Stimulated activated CD8-positive, alpha-beta memory T cell treated with anti-CD3 and anti-CD28 coated beads, Interleukin-12 subunit alpha, Interleukin-12 subunit beta, amount 100 ng/mL, for 24 hours (primary cell): ENCODE measurements around the gene RPP14.
"Not testable (repeated sequence)": the region's sequence is repeated elsewhere in the genome, so short reads cannot be mapped to it uniquely, and the experiment has no call there.

ENCODE experiments used
- DNase-seq: peaks from one replicate; pipeline ENCODE4 v3.0.0-alpha.2; 2020; ENCODE audit errors: extremely low read depth

RPP14 gene

DNA sequence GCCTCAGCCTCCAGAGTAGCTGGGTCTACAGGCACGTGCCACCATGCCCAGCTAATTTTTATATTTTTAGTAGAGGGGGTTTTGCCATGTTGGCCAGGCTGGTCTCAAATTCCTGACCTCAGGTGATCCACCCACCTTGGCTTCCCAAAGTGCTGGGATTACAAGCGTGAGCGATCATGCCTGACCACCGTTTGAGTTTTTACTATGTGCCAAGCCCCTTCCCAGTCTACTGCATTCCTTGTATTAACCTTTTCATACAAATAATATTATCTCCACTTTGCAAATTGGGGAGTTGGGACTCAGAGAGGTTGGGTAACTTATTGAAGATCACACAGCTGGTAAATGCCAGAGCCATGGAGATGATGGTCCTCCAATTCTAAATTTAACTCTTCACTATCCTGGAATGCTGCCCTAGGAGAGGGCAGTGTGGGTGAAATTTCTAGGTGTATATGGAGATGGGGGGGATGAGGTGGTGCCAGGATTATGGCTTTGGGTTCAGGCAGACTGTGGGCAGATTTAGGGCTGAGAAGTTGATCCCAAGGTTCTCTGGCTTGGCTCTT is 25.6 kb downstream of the RPP14 start:
- DNase-seq = no peak

DNA sequence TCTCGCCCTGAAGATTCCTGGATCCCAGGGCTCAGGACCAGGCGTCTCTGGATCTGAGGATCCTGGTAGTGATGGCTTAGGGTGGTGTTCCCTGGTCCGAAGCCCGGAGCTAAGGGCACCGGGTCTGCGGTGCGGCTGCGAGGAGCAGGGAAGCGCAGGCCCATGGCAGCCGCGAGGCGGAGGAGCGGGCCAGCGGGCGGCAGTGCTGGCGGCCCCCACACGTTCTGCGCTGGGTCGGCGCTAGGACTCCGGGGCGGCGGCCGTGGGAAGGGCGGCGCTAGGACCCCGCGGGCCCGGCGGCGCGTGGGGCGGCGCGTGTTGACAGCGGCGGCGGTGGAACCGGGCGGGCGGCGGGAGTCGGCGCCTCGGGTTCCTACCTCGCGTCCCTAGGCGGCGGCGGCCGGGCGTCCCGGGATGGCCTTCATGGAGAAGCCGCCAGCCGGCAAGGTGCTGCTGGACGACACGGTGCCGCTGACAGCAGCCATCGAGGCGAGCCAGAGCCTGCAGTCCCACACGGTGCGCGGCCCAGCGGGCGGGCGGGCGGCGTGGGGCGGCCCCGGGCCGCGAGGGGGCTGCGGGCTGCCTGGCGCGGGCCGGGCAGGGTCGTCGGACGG is 26.6 kb downstream of the RPP14 start, which contains the start of gene PXK:
PXK (plus strand) TSS at position 318 of the 614 bp plus-strand sequence; CDS start at position 415, 97 bp downstream.
- DNase-seq = peak; percentile 53

DNA sequence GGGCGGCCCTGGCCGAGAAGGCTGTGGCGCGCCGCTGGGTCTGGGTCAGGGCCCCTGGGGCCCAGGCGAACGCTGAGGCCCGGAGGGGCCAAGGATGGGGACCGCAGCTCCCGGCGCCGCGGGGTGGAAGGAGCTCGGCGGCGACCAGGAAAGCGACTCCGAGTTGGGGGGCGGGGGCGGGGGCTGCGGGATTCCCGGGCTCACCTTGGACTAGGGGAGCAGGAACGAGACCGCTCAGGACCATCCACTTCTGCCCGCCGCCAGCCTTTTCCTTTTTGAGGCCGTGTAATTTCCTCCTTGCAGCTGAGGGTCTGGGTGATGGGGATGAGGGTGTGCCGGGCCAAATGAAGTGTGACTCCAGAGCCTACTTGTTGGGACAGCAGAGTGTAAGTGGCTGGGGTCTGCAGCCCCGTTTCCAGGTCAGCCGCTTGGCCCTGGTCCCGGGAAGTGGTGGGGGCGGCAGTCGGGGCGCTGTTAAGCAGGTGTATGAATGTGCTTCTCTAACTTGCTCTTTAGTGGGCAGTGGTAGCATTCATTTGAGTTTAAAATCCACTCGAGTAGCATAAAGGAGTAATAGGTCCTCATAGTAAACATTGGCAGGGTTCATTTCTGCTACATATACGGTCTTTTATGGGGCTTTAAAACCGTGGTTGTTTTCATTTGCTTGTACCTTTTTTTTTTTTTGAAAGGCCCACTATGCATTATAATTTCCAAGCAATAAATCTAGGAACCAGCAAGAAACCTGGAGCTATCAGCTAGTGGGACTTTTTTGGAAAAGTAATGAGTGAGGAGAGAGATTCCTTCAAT is 27.4 kb downstream of the RPP14 start:
- DNase-seq = no peak

GRCh38 chr3:58334013-58334321 is 27.9 kb downstream of the RPP14 start:
- no peak for DNase-seq

DNA sequence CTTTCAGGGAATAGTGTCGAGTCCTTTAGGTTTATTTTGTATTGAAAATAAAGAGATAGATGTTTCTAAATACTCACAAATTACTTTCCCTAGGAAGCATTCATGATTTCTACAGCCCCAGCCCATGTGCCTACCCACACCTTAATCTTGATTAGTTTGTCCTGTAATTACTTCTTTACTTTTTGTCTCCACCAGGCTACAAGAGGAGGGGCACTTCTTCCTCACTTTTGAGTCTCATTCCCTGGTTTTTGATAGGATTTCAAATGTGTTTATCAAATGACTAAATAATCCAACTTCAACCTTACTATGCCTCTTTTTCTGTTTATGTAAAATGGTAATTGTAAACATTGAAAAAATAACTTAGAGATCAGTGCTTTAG is 28.4 kb downstream of the RPP14 start:
- DNase-seq = no peak

DNA sequence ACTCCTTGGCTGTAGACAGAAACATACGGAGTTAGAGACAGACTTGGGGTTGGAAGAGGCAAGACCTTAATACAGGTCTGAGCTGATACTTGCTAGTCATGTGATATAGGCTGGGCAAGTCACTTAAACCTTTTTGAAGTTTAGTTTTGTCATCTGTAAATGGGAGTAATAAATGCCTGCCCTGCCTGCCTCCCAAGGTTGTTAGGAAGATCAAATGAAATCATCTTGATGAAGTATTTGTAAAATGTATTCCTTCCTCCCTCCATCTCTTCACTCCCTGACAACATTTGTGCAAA is 29.6 kb downstream of the RPP14 start:
- DNase-seq = no peak

DNA sequence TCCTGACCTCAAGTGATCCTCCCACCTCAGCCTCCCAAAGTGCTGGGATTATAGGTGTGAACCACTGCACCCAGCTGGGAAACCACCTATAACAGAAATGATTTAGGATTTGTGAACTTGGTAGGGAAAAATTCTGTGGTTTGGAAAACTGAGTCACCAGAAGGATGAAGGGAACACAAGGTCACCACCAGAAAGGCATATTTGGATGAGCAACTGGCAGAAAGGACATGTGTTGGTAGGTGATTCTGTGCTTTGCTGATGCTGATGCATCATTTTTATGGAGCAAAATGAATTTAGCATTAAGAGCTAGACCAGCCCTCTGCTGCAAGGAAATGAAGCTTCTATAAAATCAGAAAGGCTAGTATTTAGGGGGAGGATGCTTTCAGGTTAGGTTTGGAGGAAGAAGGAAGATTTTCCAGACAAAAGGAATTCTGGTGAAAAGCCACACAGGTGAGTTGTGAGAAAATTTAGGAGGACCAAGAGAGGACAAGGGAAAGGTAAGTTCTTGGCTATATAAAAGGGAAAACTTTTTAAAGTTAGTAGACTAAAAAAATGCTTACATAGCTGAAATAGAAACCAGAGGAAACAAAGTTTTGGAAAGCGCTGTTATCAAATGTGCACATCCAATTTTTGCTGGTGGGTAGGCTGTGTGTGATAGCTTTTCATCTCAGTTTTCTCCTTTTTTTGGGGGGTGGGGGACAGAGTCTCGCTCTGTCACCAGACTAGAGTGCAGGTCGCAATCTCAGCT is 30.3 kb downstream of the RPP14 start:
- DNase-seq = no peak

DNA sequence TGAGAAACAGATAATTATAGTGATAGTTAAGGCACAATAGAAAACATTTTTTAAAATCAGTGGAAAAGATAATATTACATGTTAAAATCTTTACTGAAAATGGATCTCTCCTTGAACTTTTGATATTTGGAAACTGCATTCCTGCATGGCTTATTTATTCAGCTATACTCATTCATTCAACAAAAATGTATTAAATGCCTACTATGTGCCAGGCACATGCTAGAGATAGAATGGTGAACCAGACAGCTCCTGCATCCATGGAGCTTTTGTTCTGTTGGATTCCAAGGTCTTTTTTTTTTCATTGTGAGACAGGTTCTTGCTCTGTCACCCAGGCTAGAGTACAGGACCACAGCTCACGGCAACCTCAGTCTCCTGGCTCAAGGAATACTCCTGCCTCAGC is 31.1 kb downstream of the RPP14 start:
- DNase-seq = no peak

GRCh38 chr3:58339146-58339545 is 33.1 kb downstream of the RPP14 start:
- not testable (repeated sequence) for DNase-seq

GRCh38 chr3:58340594-58341244 is 34.7 kb downstream of the RPP14 start:
- DNase-seq = no peak

DNA sequence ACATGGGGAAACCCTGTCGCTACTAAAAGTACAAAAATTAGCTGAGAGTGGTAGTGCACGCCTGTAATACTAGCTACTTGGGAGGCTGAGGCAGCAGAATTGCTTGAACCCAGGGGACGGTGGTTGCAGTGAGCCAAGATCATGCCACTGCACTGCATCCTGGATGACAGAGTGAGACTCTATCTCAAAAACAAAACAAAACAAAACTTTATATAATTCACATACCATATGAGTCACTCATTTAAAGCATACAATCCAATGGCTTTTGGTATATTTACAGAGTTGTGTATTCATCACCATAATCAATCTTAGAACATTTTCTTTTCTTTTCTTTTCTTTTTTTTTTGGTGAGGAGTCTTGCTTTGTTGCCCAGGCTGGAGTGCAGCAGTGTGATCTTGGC is 35.3 kb downstream of the RPP14 start:
- DNase-seq = no peak

GRCh38 chr3:58342676-58343075 is 36.6 kb downstream of the RPP14 start:
- no peak for DNase-seq

GRCh38 chr3:58345457-58345856 is 39.4 kb downstream of the RPP14 start:
- DNase-seq = no peak

- no peak for DNase-seq
Measured at GRCh38 chr3:58346368-58346767, 40.3 kb downstream of the RPP14 start.

DNA sequence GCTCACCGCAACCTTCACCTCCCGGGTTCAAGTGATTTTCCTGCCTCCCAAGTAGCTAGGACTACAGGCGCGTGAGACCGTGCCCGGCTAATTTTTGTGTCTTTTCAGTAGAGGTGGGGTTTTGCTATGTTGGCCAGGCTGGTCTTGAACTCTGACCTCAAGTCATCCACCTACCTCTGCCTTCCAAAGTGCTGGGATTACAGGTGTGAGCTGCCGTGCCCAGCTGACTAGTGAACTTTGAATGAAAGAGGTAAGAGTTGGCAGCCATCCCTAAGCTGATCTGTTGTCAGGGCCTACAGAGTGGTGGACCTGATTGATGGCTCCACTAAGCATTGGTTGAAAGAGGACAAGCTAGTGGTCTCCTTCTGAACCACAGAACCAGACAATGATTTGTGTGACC is 41.9 kb downstream of the RPP14 start:
- DNase-seq = no peak

GRCh38 chr3:58349792-58350626 is 44.0 kb downstream of the RPP14 start:
- DNase-seq = no peak

DNA sequence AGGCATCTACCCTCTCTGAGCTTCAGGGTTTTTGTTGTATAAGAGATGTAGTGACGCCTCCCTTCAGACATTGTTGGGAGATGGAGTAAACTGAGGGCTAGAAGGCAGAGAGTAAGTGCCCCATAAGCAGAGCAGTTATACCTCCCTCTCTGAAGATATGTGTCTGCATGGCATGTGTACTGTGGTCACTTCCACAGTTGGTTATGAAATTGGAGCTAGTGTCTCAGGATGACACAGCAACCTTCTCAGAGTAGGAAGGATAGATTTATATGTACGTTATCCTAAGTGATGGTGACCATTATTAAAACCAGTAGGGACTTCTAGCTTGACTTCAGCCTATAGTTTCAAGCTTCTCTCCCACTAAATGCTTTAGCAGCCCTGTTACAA is 44.6 kb downstream of the RPP14 start:
- no peak for DNase-seq

DNA sequence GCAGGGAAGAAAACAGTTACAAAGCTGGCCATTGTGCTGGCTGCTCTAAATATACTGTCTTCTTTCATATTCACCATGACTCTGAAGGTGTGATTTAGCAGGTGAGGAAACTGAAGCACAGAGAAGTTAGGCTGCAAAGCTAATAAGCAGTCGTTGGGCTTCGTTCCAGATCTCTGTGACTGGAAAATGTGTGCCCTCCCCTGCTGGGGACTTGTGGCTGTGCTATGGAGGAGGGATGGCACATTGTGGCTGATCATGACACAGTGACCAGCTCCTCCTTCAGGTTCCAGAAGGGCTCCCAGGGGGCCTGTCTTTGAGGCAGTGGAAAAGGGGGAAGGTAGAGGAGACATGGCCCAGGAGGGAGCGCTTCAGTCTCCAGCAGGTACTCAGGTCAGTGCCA is 45.9 kb downstream of the RPP14 start:
- DNase-seq = no peak

DNA sequence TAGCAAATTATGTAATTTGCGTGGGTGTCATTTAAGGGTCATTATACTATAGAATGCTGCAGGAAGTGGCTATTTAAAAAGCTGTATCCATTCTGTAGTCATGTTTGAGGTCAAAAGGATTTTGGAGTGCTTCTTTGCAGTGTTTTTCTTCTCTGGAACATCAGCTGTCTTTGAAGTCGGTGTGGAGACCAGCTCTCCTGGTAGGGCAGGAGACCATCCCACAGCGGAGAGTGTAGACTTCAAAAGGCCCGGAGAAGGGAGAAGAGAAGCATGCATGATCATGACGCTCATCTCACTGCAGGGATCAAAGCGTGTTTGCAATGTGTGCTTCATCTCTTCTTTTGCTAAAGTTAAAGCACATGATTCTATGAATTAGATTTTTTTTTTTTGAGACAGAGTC is 46.6 kb downstream of the RPP14 start:
- no peak for DNase-seq

- no peak for DNase-seq
Measured at GRCh38 chr3:58353722-58354553, 47.9 kb downstream of the RPP14 start.

DNA sequence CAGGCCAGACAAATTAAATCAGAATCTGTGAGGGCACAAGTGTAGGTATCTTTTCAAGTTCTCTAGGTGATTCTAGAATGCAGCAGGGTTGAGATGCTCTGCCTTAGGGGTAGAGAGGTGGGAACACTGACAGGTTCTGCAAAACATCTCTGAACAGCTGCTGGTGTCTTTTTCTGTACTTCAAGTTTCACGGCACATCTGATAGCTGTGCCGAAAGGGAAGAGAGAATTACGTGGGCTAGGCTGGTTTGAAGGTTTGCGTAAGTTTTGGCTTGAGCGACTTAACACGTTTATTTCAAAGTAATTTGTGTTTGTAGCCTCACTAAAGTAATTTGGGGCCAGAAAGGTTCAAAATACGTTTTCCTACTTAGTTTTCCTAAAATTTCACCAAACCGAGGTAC is 49.1 kb downstream of the RPP14 start:
- DNase-seq = no peak
